ENCODE results near the gene COL27A1.

DNA sequence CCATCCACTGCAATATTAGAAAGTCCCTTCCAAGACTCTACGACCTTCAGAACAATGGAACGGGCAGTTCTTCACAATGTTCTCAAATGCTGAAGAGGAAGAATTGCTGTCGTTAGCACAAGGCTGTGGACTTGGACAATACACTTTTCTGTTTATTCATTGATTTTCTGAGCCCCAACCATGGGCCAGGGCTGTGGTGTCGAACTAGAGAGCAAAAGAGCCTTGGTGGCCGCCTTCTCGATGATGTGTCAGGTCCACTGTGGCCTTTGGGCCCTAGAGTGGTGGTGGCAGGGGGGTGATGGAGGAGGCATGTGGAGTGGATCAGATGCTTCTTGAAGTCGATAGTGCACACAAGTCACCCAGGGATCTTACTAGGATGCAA is 37.7 kb upstream of the COL27A1 start:
- no peak for TF ChIP-seq TAF1 (IDR thresholded peaks at IDR 0.05; ENCODE audit: borderline replicate concordance, low read depth, low read length)
- no peak for TF ChIP-seq POLR2A (IDR thresholded peaks at IDR 0.05; ENCODE audit: low read depth, low read length)
- no peak for TF ChIP-seq POLR2AphosphoS5 (IDR thresholded peaks at IDR 0.05; ENCODE audit: low read depth, low read length)

Measured in GM12892 (cell line).